LNCAP (cell line): Measurements from ENCODE around the gene HHIP.

Source experiments
- CTCF ChIP-seq: fragments of 450-650 bp; IDR thresholded peaks from 2 replicates; pipeline ENCODE4 v1.5.1; 2017; ENCODE audit warnings: mild to moderate bottlenecking

Gene HHIP

GRCh38 chr4:144711700-144712456, 65.9 kb downstream of the HHIP start:
- TF ChIP-seq CTCF = no peak

- TF ChIP-seq CTCF = no peak
Observed at GRCh38 chr4:144712775-144713174, 66.8 kb downstream of the HHIP start.

- TF ChIP-seq CTCF = no peak
Observed at GRCh38 chr4:144714166-144714565, 68.2 kb downstream of the HHIP start.

GRCh38 chr4:144715230-144715629, 69.3 kb downstream of the HHIP start:
- no peak for TF ChIP-seq CTCF

- TF ChIP-seq CTCF = no peak
Observed at GRCh38 chr4:144716778-144717177, 70.8 kb downstream of the HHIP start.

- TF ChIP-seq CTCF = no peak
Observed at GRCh38 chr4:144718958-144719512, 73.1 kb downstream of the HHIP start.

- TF ChIP-seq CTCF = no peak
Observed at GRCh38 chr4:144720491-144720890, 74.5 kb downstream of the HHIP start.
